Endothelial cell of umbilical vein (primary cell): ENCODE data around the gene DNAH3. TPM values are rescaled to one million over a fixed set of nuclear protein-coding genes. Genes with fewer than 3 reads are reported as not detected.

Experiments
- BruUV-seq: library from RNA; stranded (reverse); fragments of 400-500 nt; replicated peaks from 2 replicates; lab custom pipeline; 2021; lab: Mats Ljungman, UMichigan
- CTCF ChIA-PET: fragments of 300-600, 350-600 bp; sonication (Branson Sonifier 250); formaldehyde crosslinking; loops from one replicate; lab custom pipeline; 2021; ENCODE audit warnings: antibody characterized with exemption, inconsistent platforms; lab: Charles Lee
- POLR2A ChIA-PET: fragments of 300-600, 350-600 bp; sonication (Branson Sonifier 250); formaldehyde crosslinking; loops from one replicate; lab custom pipeline; 2021; ENCODE audit warnings: antibody characterized with exemption, inconsistent platforms; lab: Charles Lee
- DNase-seq: peaks from one replicate; pipeline ENCODE4 v3.0.0-alpha.2; 2011; ENCODE audit warnings: low read depth, low spot score
- FAIRE-seq: peaks from 2 replicates; lab custom pipeline; 2011; peaks lifted over from hg19 to GRCh38; lab: Jason Lieb, UNC
- H2AFZ ChIP-seq: 2 replicates; pipeline ENCODE4 v1.6.0; 2012; ENCODE audit warnings: low read depth, low read length, control low read depth, inconsistent platforms
- H3K27ac ChIP-seq: 2 replicates; pipeline ENCODE4 v1.5.1; 2011; ENCODE audit warnings: low read depth, mild to moderate bottlenecking, control low read depth, low read length, moderate library complexity; ENCODE audit not compliant: insufficient read depth
- H3K27me3 ChIP-seq, 2 experiments: 2 replicates each; pipeline versions ENCODE4 v1.6.0 to v1.6.1; 2011; ENCODE audit warnings: low read length in 2 of 2, mixed read lengths in 1 of 2; ENCODE audit not compliant: control insufficient read depth in 2 of 2, insufficient read depth in 2 of 2
- H3K36me3 ChIP-seq, 2 experiments: 2 replicates in 1 of 2; 3 replicates in 1 of 2; pipeline ENCODE4 v1.5.1; 2011; ENCODE audit warnings: low read length in 2 of 2, mild to moderate bottlenecking in 1 of 2, moderate library complexity in 1 of 2; ENCODE audit not compliant: control insufficient read depth in 2 of 2, insufficient read depth in 2 of 2; ENCODE audit errors: extremely low read depth in 1 of 2
- H3K4me1 ChIP-seq: 3 replicates; pipeline ENCODE4 v1.5.1; 2011; ENCODE audit warnings: mild to moderate bottlenecking, low read length; ENCODE audit not compliant: control insufficient read depth, insufficient read depth; ENCODE audit errors: extremely low read depth
- H3K4me2 ChIP-seq: 2 replicates; pipeline ENCODE4 v1.6.1; 2011; ENCODE audit warnings: low read length, control low read depth, mixed read lengths; ENCODE audit not compliant: insufficient read depth
- H3K4me3 ChIP-seq, 3 experiments: fragments of 200-600 bp in 1 of 3; sonication (generic), shearing (Covaris generic) in 1 of 3; replicated peaks in 1 of 3; 2 replicates each; pipeline ENCODE4 v1.5.1; 2011 to 2016; ENCODE audit warnings: control low read depth in 3 of 3, low read length in 3 of 3, mild to moderate bottlenecking in 2 of 3, inconsistent platforms in 1 of 3, low read depth in 1 of 3, moderate library complexity in 1 of 3; ENCODE audit not compliant: insufficient read depth in 1 of 3
- H3K79me2 ChIP-seq: 2 replicates; pipeline ENCODE4 v1.6.0; 2012; ENCODE audit warnings: low read length, inconsistent platforms; ENCODE audit not compliant: control insufficient read depth, insufficient read depth
- H3K9ac ChIP-seq: replicated peaks from 2 replicates; pipeline ENCODE3; 2011; ENCODE audit warnings: low read length, control low read depth; ENCODE audit not compliant: insufficient read depth; ENCODE audit errors: extremely low read depth
- H3K9me1 ChIP-seq: replicated peaks from 3 replicates; pipeline ENCODE4 v1.6.0; 2011; ENCODE audit warnings: mild to moderate bottlenecking, low read length; ENCODE audit not compliant: control insufficient read depth, insufficient read depth; ENCODE audit errors: extremely low read depth
- H3K9me3 ChIP-seq: replicated peaks from 2 replicates; pipeline ENCODE4 v1.5.1; 2012; ENCODE audit warnings: low read length, inconsistent platforms; ENCODE audit not compliant: control insufficient read depth, insufficient read depth
- H4K20me1 ChIP-seq: replicated peaks from 2 replicates; pipeline ENCODE3; 2011; ENCODE audit warnings: mild to moderate bottlenecking, low read length; ENCODE audit not compliant: control insufficient read depth, insufficient read depth; ENCODE audit errors: extremely low read depth
- CTCF ChIP-seq, 2 donors: IDR thresholded peaks; 1 replicate in 1 of 2; 2 replicates in 1 of 2; pipeline ENCODE4 v1.5.1; 2011; ENCODE audit warnings: low read length in 2 of 2, mild to moderate bottlenecking in 2 of 2, moderate library complexity in 2 of 2, control low read depth in 1 of 2, inconsistent platforms in 1 of 2, low read depth in 1 of 2; ENCODE audit not compliant: insufficient read depth in 1 of 2; ENCODE audit errors: extremely low read depth in 1 of 2
- EZH2 ChIP-seq: IDR thresholded peaks from 2 replicates; pipeline ENCODE4 v1.6.1; 2012; ENCODE audit warnings: borderline replicate concordance, low read depth, mild to moderate bottlenecking, moderate library complexity, low read length, inconsistent platforms; ENCODE audit not compliant: severe bottlenecking
- FOS ChIP-seq: IDR thresholded peaks from 2 replicates; pipeline ENCODE4 v1.6.1; 2011; ENCODE audit warnings: mild to moderate bottlenecking, low read length, moderate library complexity, borderline replicate concordance; ENCODE audit not compliant: insufficient read depth
- GATA2 ChIP-seq: IDR thresholded peaks from 2 replicates; pipeline ENCODE4 v1.7.0; 2011; ENCODE audit warnings: low read depth, mild to moderate bottlenecking, moderate library complexity, mixed read lengths, low read length; ENCODE audit not compliant: insufficient read length, insufficient read depth
- JUN ChIP-seq: IDR thresholded peaks from 2 replicates; pipeline ENCODE4 v1.6.1; 2011; ENCODE audit warnings: borderline replicate concordance, low read depth; ENCODE audit not compliant: insufficient read length, insufficient read depth
- MAX ChIP-seq: IDR thresholded peaks from 2 replicates; pipeline ENCODE4 v1.6.1; 2011; ENCODE audit not compliant: insufficient read depth, insufficient read length
- MYC ChIP-seq: IDR thresholded peaks from one replicate; pipeline ENCODE4 v1.6.1; 2011; ENCODE audit warnings: mild to moderate bottlenecking, low read depth, low read length
- POLR2A ChIP-seq: IDR thresholded peaks from 2 replicates; pipeline ENCODE4 v1.6.1; 2012; ENCODE audit warnings: low read depth, mild to moderate bottlenecking, control low read depth, low read length
- POLR2AphosphoS5 ChIP-seq: IDR thresholded peaks from 2 replicates; pipeline ENCODE4 v1.6.1; 2012; ENCODE audit warnings: low read depth, mild to moderate bottlenecking, control low read depth, low read length, moderate library complexity; ENCODE audit not compliant: insufficient read depth
- dilution Hi-C: fragments of 300-500 bp; cut with MboI; formaldehyde crosslinking; loops from one replicate; pipeline ENCODE4 v1.15.0; 2019; ENCODE audit warnings: low sequenced_read_pairs; ENCODE audit not compliant: extremely low pct_ligation_motif_present
- intact Hi-C: fragments of 100-400 bp; cut with micrococcal nuclease; formaldehyde crosslinking; loops from one replicate; pipeline ENCODE4 v1.10.0; 2022
- polyA plus RNA-seq, 4 experiments: library from polyadenylated mRNA; depleted of rRNA in 3 of 4; stranded (reverse) in 3 of 4; unstranded in 1 of 4; fragments of >200 nt; gene quantifications; 2 replicates each; pipeline versions ENCODE4 v1.2.1 to v1.2.3, GENCODE V29; 2011 to 2012; ENCODE audit warnings: missing spikeins in 1 of 4
- total RNA-seq: library from RNA; stranded (reverse); gene quantifications from 2 replicates; pipeline ENCODE4 v1.2.3, GENCODE V29; 2021

DNAH3 gene
- total and polyA plus RNA-seq, 2 donors (not counting 3 experiments of a cell fraction or from before 2014, with no cell fraction given) = not detected

- Histone ChIP-seq H3K9me3 (no peaks in the 10 kb centered on the region), H3K36me3 (no peaks in the 10 kb centered on the region), H3K9ac (no peak overlapping the region), H3K9me1 (no peaks in the 10 kb centered on the region), H3K4me2 (no peak overlapping the region), H3K27ac (no peak overlapping the region), H3K4me1 (no peaks in the 10 kb centered on the region), H4K20me1 (no peaks in the 10 kb centered on the region), H2AFZ (no peak overlapping the region), H3K79me2 (no peaks in the 10 kb centered on the region), H3K27me3 (peaks cover 7% of the 10 kb centered on the region in 2 experiments), H3K4me3 (no peak overlapping the region)
- DNase-seq = no peak
- TF ChIP-seq MAX (no peak), CTCF (IDR thresholded peaks at IDR 0.05; ENCODE audit: extremely low read depth in 1 of 2, insufficient read depth in 1 of 2, low read depth in 1 of 2, low read length in 2 of 2) (no peak), JUN (no peak), EZH2 (no peak), MYC (no peak), POLR2A (no peak), FOS (no peak), POLR2AphosphoS5 (no peak), GATA2 (no peak)
- peak; percentile 46 for FAIRE-seq
- POLR2A ChIA-PET = no interaction called here
- dilution Hi-C loops (no loop called here), intact Hi-C loops (no loop called here)
- CTCF ChIA-PET = interaction anchor here (1.3 to 1.8 kb wide), 2 partner anchors 11 to 43 kb away, joined by 3 to 16 read pairs; no protein-coding TSS in a partner anchor
- BruUV-seq = no TSS peak
Observed at GRCh38 chr16:21199607-21200218, 49.1 kb upstream of the DNAH3 start.
